GM10248 (cell line): ENCODE results near the gene YPEL1.
"Not testable (repeated sequence)": the region's sequence is repeated elsewhere in the genome, so short reads cannot be mapped to it uniquely, and the experiment has no call there.

Experiments used
- CTCF ChIA-PET: fragments of 300-600 bp; sonication (Branson Sonifier 250); formaldehyde crosslinking; extraction: SDS; loops from one replicate; lab custom pipeline; 2021; ENCODE audit warnings: antibody characterized with exemption; lab: Yijun Ruan, JAX
- POLR2A ChIA-PET: fragments of 350-650 bp; sonication (Branson Sonifier 250); formaldehyde crosslinking; extraction: SDS; loops from one replicate; lab custom pipeline; 2020; ENCODE audit warnings: antibody characterized with exemption; lab: Yijun Ruan, JAX
- DNase-seq: peaks from one replicate; pipeline ENCODE4 v3.0.0; 2012; ENCODE audit errors: extremely low spot score
- TF ChIP-seq, protein P1 (sequence below): IDR thresholded peaks from 2 replicates; pipeline ENCODE4 v1.5.1; 2012; ENCODE audit warnings: mild to moderate bottlenecking, low read depth; ENCODE audit errors: extremely low read depth, missing control alignments, control extremely low read depth

YPEL1 gene

DNA sequence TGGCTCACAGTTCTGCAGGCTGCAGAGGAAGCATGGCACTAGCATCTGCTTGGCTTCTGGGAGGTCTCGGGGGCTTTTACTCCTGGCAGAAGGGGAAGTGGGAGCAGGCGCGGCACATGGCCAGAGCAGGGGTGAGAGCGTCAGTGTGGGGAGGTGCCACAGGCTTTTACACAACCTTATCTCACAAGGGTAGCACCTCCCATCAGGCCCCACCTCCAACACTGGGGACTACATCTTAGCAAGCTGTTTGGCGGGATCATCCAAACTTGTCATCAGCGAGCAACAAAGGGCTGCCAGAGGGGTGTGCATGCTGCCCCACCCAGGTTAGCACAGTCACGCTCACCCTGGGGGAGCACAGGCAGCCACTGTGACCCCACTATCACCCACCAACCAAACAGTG, 18.9 kb upstream of the YPEL1 start:
- POLR2A ChIA-PET, result no interaction called here
- TF ChIP-seq, protein P1, sequence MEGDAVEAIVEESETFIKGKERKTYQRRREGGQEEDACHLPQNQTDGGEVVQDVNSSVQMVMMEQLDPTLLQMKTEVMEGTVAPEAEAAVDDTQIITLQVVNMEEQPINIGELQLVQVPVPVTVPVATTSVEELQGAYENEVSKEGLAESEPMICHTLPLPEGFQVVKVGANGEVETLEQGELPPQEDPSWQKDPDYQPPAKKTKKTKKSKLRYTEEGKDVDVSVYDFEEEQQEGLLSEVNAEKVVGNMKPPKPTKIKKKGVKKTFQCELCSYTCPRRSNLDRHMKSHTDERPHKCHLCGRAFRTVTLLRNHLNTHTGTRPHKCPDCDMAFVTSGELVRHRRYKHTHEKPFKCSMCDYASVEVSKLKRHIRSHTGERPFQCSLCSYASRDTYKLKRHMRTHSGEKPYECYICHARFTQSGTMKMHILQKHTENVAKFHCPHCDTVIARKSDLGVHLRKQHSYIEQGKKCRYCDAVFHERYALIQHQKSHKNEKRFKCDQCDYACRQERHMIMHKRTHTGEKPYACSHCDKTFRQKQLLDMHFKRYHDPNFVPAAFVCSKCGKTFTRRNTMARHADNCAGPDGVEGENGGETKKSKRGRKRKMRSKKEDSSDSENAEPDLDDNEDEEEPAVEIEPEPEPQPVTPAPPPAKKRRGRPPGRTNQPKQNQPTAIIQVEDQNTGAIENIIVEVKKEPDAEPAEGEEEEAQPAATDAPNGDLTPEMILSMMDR, result no peak
- DNase-seq, result peak; percentile 39
- CTCF ChIA-PET, result no interaction called here

DNA sequence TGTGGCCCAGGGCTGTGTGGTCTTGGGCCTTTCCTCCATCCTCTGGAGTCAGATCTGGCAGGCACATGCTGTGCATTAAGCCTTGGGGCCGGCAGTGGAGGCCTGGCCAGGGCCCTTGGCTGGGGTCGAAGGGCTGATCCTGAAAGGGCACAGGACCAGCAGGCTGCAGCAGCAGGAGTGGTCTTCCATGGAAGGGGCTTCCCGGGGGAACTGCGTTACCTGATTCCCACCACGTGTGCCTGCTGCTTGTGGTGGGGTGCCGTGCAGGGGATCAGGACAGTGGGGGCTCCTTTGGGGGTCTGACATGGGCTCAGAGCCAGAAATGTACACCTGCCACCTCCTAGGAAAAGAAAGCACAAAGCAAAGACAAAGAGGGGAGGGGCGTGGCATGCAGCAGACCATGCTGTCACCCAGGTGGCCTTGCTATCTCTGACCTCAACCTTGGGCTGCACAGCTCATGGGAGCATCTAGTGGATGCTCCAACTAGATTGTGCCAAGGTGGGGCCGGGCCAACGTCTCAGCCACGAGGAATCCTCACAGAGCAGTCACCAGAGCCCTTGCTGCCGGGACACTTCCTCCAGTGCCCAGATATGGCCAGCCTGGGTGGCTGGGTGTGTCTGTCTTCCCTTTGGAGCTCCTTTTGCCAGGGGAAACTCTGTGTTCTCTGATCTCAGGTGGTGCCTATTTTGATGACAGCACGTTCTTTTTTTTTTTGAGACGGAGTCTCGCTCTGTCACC, 17.9 kb upstream of the YPEL1 start:
- DNase-seq, result no peak
- ChIA-PET CTCF (no interaction called here), POLR2A (no interaction called here)
- TF ChIP-seq, protein P1, result no peak

DNA sequence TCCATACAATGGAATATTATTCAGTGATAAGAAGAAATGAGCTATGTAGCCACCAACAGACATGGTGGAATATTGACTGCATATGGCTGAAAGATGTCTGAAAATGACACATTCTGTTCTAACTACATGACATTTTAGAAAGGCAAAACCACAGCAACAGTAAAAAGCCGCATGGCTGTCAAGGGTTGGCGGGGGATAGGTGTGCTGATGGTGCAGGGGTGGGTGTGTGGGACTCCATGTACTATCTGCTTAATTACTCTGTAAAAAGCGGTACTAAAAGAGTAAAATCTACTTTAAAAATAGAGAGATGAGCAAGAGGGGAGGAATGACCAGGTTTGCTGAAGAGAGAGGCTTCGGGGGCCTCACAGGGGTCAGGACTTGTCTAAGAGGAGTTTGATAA, 16.7 kb upstream of the YPEL1 start:
- POLR2A ChIA-PET, result interaction anchor here (1.0 kb wide), 1 partner anchor 11 kb away, joined by 3 read pairs; no protein-coding TSS in a partner anchor
- CTCF ChIA-PET, result no interaction called here
- TF ChIP-seq, protein P1, result no peak
- no peak for DNase-seq

DNA sequence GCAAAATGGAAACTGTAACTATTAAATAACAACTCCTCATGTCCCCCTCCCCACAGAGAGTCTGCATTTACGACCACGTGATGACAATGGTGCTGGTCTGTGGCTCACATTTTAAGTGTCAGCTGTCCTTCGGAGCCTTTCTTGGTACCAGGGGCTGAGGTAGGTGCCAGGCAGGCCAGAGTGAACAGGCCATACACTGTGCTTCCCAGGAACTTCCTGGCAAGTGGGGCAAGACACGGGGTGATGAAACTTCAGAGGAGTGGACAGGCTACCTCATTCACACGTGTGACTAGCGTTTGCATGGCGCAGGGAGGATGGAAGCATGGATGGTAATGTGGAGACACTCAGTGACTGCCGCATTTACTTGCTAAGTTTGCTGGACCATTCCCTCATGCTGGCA, 10.4 kb upstream of the YPEL1 start:
- CTCF ChIA-PET, result no interaction called here
- no peak for DNase-seq
- TF ChIP-seq, protein P1, result no peak
- POLR2A ChIA-PET, result no interaction called here

DNA sequence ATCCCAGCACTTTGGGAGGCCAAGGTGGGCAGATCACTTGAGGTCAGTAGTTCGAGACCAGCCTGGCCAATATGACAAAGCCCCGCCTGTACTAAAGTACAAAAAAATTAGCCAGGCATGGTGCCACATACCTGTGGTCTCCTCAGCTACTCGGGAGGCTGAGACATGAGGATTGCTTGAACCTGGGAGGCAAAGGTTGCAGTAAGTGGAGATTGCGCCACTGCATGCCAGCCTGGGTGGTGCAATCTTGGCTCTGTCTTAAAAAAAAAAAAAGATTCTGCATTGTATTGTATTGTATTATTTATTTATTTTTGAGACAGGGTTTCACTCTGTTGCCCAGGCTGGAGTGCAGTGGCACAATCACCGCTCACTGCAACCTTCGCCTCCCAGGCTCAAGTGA, 9.3 kb upstream of the YPEL1 start:
- DNase-seq, POLR2A ChIA-PET: not testable (repeated sequence)
- CTCF ChIA-PET, result interaction anchor here (1.1 kb wide), 1 partner anchor 227 kb away, joined by 3 read pairs; no protein-coding TSS in a partner anchor

DNA sequence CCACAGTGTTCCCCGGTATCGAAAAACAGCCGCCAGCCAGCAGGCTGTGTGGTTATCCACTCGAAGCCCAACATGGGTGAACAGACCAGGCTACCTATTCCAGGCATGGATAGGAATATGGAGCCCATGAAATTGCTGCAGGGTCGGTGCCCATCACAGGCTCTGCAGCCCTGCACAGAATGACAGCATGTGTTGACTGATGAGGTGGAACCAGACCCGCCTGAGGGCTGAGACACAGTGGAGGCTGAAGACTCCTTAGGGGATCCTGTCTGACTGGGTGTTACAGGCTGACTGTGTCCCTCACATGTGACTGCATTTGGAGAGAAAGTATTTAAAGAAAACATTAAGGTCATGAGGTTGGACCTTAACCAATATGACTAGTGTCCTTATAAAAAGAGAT, 6.2 kb upstream of the YPEL1 start:
- ChIA-PET POLR2A (no interaction called here), CTCF (no interaction called here)
- TF ChIP-seq, protein P1, result no peak
- DNase-seq, result no peak

DNA sequence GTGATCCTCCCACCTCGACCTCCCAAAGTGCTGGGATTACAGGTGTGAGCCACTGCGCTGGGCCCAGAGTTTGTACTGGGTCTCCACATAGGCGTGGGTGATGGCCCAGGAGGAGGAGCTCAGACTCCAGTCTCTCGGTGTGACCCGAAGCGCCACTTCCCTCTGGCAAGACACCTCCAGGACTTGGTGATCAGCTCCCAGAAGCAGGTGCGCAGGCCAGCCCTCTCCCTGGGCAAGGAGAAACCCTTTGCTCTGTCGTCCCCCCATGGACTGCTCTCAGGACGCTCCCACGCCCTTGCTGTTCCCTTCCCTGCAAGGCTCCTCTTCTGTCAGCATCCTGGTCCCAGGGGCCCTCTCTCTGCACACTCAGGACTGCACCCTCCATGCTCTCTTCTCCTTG, 5.5 kb upstream of the YPEL1 start:
- CTCF ChIA-PET, result no interaction called here
- TF ChIP-seq, protein P1, result no peak
- DNase-seq, result no peak
- POLR2A ChIA-PET, result no interaction called here
